HG03342 (cell line): Measurements from ENCODE around the gene MERTK.

ENCODE experiments used
- ATAC-seq: cut with Tn5 transposase; IDR thresholded peaks from one replicate; pipeline ENCODE4 v1.9.1; 2021; ENCODE audit warnings: mild to moderate bottlenecking, moderate library complexity; ENCODE audit not compliant: unreplicated experiment

MERTK gene

DNA sequence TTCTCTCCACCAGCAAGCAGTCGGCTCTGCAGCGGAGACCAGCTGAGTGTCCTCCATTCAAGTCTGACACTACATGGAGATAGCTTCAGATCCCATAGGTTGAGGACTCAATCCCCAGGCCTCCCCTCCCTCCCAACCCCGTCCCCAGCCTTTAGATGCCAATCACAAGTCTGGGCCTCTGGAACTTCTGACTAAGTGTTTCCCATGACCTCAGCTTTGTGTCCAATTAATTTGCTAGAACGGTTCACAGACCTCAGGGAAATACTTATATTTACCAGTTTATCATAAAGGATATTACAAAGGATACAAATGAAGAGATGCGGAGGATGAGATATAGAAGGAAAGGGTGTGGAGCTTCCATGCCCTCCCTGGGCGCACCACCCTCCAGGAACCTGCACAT is 77.4 kb downstream of the MERTK start:
- no peak for ATAC-seq

DNA sequence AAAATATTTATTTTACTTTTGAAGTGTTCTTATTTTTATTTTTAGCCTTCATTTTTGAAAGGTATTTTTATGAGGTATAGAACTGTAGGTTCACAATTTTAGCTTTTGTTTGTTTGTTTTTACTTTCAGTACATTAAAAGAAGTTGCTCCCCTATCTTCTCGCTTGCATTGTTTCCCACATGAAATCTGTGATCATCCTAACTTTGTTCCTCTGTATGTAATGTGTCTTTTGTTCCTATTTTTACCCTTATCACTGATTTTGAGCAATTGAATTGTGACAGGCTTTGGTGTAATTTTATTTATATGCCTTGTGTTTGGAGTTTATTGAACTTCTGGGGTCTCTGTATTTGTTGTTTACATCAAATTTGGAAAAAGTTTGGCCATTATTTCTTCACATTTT is 78.8 kb downstream of the MERTK start:
- ATAC-seq = no peak

DNA sequence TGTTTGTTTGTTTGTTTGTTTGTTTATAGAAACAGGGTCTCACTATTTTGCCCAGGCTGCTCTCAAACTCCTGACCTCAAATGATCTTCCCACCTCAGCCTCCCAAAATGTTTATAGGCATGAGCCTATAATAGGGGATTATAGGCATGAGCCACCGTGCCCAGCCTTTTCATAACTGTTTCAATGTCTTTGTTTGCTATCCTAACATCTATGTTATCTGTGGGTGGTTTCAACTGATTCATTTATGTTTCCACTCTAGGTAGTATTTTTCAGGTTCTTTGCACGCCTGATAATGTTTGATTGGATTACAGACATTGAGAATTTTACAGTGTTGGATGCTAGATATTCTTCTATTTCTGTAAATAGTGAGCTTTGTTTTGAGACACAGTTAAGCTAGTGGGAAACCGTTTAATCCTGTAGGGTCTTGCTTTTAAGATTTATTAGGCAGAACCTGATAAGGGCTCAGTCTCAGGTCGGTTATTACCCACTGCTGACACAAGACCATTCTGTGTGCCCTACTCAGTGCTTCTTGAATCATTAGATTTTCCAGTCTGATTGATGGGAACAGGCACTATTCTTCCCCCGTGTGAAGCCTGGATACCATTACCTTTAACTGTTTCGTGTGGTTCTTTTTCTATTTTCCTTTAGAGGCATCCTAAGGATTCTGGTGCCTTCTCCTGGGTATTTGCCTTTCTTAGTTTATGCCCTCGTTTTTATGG is 80.2 kb downstream of the MERTK start:
- no peak for ATAC-seq

- no peak for ATAC-seq
Measured at GRCh38 chr2:111981666-111982065, 83.3 kb downstream of the MERTK start.

DNA sequence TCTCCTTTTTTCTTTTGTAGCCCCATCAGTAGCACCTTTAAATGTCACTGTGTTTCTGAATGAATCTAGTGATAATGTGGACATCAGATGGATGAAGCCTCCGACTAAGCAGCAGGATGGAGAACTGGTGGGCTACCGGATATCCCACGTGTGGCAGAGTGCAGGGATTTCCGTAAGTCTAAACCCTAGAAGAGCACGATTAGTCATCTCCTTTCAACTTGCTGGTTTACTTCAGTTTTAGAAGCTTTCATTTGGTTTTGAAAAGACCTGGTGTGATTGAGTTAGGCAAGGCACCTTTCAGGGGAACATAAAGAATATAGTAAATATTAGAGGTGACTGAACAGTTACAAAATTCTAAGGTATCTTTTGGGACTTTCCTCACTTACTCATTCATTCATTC is 84.4 kb downstream of the MERTK start:
- ATAC-seq = no peak

- no peak for ATAC-seq
Measured at GRCh38 chr2:111983478-111984212, 85.2 kb downstream of the MERTK start.

GRCh38 chr2:111984213-111984604 is 85.8 kb downstream of the MERTK start:
- ATAC-seq = no peak

DNA sequence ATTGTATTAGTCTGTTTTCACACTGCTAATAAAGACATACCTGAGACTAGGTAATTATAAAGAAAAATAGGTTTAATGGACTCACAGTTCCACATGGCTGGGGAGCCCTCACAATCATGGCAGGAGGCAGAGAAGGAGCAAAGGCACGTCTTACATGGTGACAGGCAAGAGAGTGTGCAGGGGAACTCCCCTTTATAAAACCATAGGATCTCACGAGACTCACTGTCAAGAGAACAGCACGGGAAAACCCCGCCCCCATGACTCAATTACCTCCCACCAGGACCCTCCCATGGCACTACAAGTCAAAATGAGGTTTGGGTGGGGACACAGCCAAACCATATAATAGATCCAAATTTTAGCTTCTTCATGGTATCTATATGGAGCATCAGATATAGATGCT is 87.1 kb downstream of the MERTK start:
- no peak for ATAC-seq

GRCh38 chr2:111986116-111986900 is 87.9 kb downstream of the MERTK start:
- ATAC-seq = no peak

GRCh38 chr2:111990375-111990774 is 92.0 kb downstream of the MERTK start:
- no peak for ATAC-seq

DNA sequence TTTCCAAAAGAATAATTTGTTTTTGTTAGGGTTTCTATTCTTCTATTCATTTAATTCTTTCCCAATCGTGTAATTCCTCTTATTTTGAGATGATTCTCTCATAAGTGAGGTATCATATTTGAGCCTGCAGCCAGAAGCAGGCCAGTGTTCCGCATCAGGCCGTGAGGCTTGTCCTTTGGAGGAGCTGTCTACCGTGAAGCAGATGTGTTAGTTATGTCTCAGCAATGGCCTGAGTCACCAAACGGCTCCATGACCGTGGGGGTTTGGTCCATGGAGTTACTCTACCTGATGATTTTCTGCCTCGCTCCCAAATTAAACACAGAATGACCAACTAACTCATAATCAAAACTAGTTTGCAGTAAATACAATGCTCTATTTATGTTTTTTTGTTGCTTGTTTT is 92.4 kb downstream of the MERTK start:
- no peak for ATAC-seq

GRCh38 chr2:111994042-111994441 is 95.6 kb downstream of the MERTK start:
- ATAC-seq = no peak

- ATAC-seq = no peak
Measured at GRCh38 chr2:111995148-111995547, 96.7 kb downstream of the MERTK start.

- no peak for ATAC-seq
Measured at GRCh38 chr2:111999809-112000208, 101.4 kb downstream of the MERTK start.

- ATAC-seq = peak; percentile 19
Measured at GRCh38 chr2:112000399-112001135, 102.2 kb downstream of the MERTK start.

DNA sequence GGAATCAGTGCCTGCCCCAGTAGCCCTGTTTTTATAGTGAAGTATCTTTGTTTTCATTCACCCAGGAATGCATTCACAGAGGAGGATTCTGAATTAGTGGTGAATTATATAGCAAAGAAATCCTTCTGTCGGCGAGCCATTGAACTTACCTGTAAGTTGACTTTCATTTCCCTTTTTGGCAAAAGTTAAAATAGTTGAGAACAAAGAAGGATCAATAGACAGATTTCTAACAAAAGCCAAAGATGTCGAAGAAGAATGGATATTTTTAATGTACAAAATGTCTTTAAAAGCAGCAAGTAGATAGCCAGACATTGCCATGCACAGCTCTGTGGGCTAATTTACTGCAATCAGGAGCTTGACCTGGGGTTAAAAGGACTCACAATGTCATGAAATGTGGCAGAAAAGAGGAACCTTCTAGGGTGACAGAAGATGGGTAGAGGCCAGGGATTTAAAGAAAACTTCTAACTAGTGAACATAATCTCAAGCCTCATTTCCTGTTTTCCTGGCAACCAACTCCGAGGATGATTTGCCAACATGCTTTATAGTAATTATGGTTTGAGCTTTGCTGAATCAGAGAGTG is 102.8 kb downstream of the MERTK start:
- peak; percentile 51 for ATAC-seq

GRCh38 chr2:112001942-112002341 is 103.5 kb downstream of the MERTK start:
- ATAC-seq = no peak

- ATAC-seq = no peak
Measured at GRCh38 chr2:112003576-112004252, 105.3 kb downstream of the MERTK start.

- peak; percentile 76 for ATAC-seq
Measured at GRCh38 chr2:112004253-112004645, 105.8 kb downstream of the MERTK start.

GRCh38 chr2:112005406-112006075 is 107.1 kb downstream of the MERTK start:
- ATAC-seq = no peak
